ENCODE results near the gene C2orf78. TPM values are rescaled to one million over a fixed set of nuclear protein-coding genes. Genes with fewer than 3 reads are reported as not detected.

Gene C2orf78
- total and polyA plus RNA-seq, 2 donors from 2014 or later, result not detected

DNA sequence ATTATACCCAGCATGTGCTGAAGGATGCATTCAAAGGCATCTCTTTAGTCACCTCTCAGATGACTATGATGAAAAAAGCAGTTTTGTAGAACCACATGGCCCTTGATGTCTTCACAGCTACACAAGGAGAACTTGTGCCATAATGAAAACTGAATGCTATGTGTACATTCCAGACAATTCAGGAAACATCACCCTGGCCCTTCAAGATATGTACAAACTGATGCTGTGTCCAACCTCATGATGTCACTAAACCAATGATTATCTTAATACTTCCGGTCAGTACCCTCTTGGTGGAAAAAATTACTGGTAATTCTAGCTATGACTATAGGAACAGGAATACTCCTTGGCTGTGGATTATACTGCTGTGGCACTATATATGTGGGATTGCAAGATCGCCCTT is 24.1 kb upstream of the C2orf78 start:
- peaks cover 0 to 3% (median 0%) of the 10 kb centered on the region in 3 donors for H3K4me1 ChIP-seq (ENCODE audit: control insufficient read depth in 2 of 3, insufficient read depth in 2 of 3, low read depth in 1 of 3, low read length in 3 of 3)
- no peak overlapping the region for H3K4me3 ChIP-seq (ENCODE audit: low read length in 3 of 3)
- peaks cover under 1 to 17% (median 12%) of the 10 kb centered on the region in 3 donors for H3K36me3 ChIP-seq (ENCODE audit: control insufficient read depth in 2 of 3, insufficient read depth in 3 of 3, low read length in 3 of 3)
- no peaks in the 10 kb centered on the region for H3K9me3 ChIP-seq (ENCODE audit: control insufficient read depth in 2 of 3, insufficient read depth in 1 of 3, low read length in 3 of 3)
- H3K27ac ChIP-seq (ENCODE audit: low read depth in 2 of 2, low read length in 2 of 2), result no peak overlapping the region
- no peaks in the 10 kb centered on the region for H3K27me3 ChIP-seq (ENCODE audit: control insufficient read depth, insufficient read depth, low read length)
- H3K9ac ChIP-seq (ENCODE audit: low read length in 3 of 3), result no peak overlapping the region
- intact Hi-C loops (cut with DNase I), result no loop called here
- TF ChIP-seq, protein P1, sequence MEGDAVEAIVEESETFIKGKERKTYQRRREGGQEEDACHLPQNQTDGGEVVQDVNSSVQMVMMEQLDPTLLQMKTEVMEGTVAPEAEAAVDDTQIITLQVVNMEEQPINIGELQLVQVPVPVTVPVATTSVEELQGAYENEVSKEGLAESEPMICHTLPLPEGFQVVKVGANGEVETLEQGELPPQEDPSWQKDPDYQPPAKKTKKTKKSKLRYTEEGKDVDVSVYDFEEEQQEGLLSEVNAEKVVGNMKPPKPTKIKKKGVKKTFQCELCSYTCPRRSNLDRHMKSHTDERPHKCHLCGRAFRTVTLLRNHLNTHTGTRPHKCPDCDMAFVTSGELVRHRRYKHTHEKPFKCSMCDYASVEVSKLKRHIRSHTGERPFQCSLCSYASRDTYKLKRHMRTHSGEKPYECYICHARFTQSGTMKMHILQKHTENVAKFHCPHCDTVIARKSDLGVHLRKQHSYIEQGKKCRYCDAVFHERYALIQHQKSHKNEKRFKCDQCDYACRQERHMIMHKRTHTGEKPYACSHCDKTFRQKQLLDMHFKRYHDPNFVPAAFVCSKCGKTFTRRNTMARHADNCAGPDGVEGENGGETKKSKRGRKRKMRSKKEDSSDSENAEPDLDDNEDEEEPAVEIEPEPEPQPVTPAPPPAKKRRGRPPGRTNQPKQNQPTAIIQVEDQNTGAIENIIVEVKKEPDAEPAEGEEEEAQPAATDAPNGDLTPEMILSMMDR (IDR thresholded peaks at IDR 0.05; ENCODE audit: borderline replicate concordance, extremely low read depth, insufficient read depth), result no peak
- DNase-seq (no peak), FAIRE-seq (no peak)

DNA sequence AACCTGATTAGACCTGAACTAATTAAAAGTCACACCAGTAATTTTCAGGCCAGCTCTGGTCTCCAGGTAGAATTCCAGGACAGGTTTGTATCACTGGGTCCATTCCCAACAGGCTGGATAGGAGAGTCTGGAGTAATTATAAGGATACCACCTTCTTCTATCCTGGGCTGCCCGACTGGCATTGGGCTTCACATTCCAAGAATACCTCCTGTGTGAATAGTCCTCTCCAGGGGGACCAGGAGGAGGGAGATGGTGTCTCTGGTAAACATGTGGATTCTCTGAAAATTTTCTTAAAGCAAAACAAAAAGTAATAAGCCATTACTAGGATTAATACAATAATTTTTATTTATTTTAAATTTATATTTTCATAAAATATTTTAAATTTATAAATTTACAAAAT is 21.4 kb upstream of the C2orf78 start:
- H3K36me3 ChIP-seq (ENCODE audit: control insufficient read depth in 2 of 3, insufficient read depth in 3 of 3, low read length in 3 of 3), result peaks cover 5 to 25% (median 22%) of the 10 kb centered on the region in 3 donors
- no peak for FAIRE-seq

DNA sequence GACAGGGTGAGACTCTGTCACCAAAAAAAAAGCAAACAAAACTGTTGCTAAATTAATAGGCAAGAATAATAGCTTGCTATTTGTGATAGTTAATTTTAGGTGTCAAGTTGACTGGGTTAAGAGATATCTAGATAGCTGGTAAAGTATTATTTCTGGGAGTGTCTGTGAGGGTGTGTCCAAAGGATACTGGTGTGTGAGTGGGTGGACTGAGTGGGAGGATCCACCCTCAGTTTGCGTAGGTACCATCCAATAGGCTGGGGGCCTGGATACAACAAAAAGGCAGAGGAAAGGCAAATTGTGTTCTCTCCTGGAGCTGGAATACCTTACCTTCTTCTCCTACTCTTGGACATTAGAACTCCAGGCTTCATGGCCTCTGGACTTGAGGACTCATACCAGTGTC is 19.0 kb upstream of the C2orf78 start:
- H3K9ac ChIP-seq (ENCODE audit: low read length in 3 of 3), result no peak overlapping the region
- TF ChIP-seq, protein P1 (IDR thresholded peaks at IDR 0.05; ENCODE audit: borderline replicate concordance, extremely low read depth, insufficient read depth), result no peak
- FAIRE-seq (no peak), DNase-seq (no peak)
- peaks cover 10 to 42% (median 30%) of the 10 kb centered on the region in 3 donors for H3K36me3 ChIP-seq (ENCODE audit: control insufficient read depth in 2 of 3, insufficient read depth in 3 of 3, low read length in 3 of 3)
- no peaks in the 10 kb centered on the region for H3K27me3 ChIP-seq (ENCODE audit: control insufficient read depth, insufficient read depth, low read length)
- H3K27ac ChIP-seq (ENCODE audit: low read depth in 2 of 2, low read length in 2 of 2), result no peak overlapping the region
- intact Hi-C loops (cut with DNase I), result no loop called here
- H3K4me3 ChIP-seq (ENCODE audit: low read length in 3 of 3), result no peak overlapping the region
- no peaks in the 10 kb centered on the region for H3K9me3 ChIP-seq (ENCODE audit: control insufficient read depth in 2 of 3, insufficient read depth in 1 of 3, low read length in 3 of 3)
- H3K4me1 ChIP-seq (ENCODE audit: control insufficient read depth in 2 of 3, insufficient read depth in 2 of 3, low read depth in 1 of 3, low read length in 3 of 3), result no peaks in the 10 kb centered on the region

More for the DNA sequence above, 21.4 kb upstream of the C2orf78 start:
- DNase-seq, result no peak
- H3K9ac ChIP-seq (ENCODE audit: low read length in 3 of 3), result no peak overlapping the region
- H3K9me3 ChIP-seq (ENCODE audit: control insufficient read depth in 2 of 3, insufficient read depth in 1 of 3, low read length in 3 of 3), result no peaks in the 10 kb centered on the region
- H3K27me3 ChIP-seq (ENCODE audit: control insufficient read depth, insufficient read depth, low read length), result no peaks in the 10 kb centered on the region
- H3K4me3 ChIP-seq (ENCODE audit: low read length in 3 of 3), result no peak overlapping the region
- no peak overlapping the region for H3K27ac ChIP-seq (ENCODE audit: low read depth in 2 of 2, low read length in 2 of 2)
- TF ChIP-seq, protein P1 (IDR thresholded peaks at IDR 0.05; ENCODE audit: borderline replicate concordance, extremely low read depth, insufficient read depth), result no peak
- intact Hi-C loops (cut with DNase I), result no loop called here
- peaks cover 0 to 3% (median 0%) of the 10 kb centered on the region in 3 donors for H3K4me1 ChIP-seq (ENCODE audit: control insufficient read depth in 2 of 3, insufficient read depth in 2 of 3, low read depth in 1 of 3, low read length in 3 of 3)

DNA sequence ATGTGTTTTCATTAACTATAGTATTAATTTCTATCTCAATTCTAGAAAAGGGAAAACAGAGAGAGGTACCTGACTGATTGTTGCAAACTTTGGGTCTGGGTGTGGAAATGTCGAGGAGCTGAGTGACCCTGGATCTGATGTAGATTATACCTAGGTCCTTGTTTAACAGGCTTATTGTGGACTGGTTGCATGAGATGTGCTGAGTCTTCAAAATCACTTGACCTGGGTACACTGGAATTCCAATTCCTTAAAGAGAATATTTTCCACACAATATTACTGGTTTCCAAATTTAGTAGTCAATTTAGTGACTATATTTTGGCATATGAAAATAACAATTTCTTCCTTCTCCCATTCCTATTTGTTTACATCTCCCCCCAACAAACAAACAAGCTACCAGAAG is 17.6 kb upstream of the C2orf78 start:
- Histone ChIP-seq H3K27ac (ENCODE audit: low read depth in 2 of 2, low read length in 2 of 2) (no peak overlapping the region), H3K4me3 (ENCODE audit: low read length in 3 of 3) (no peak overlapping the region), H3K4me1 (ENCODE audit: control insufficient read depth in 2 of 3, insufficient read depth in 2 of 3, low read depth in 1 of 3, low read length in 3 of 3) (no peaks in the 10 kb centered on the region), H3K36me3 (ENCODE audit: control insufficient read depth in 2 of 3, insufficient read depth in 3 of 3, low read length in 3 of 3) (peaks cover 10 to 36% (median 27%) of the 10 kb centered on the region in 3 donors), H3K27me3 (ENCODE audit: control insufficient read depth, insufficient read depth, low read length) (no peaks in the 10 kb centered on the region), H3K9ac (ENCODE audit: low read length in 3 of 3) (no peak overlapping the region), H3K9me3 (ENCODE audit: control insufficient read depth in 2 of 3, insufficient read depth in 1 of 3, low read length in 3 of 3) (no peaks in the 10 kb centered on the region)
- no peak for FAIRE-seq
- DNase-seq, result no peak
- TF ChIP-seq, protein P1 (IDR thresholded peaks at IDR 0.05; ENCODE audit: borderline replicate concordance, extremely low read depth, insufficient read depth), result no peak
- intact Hi-C loops (cut with DNase I), result no loop called here
